ENCODE data around the gene AFM. TPM values are rescaled to one million over a fixed set of nuclear protein-coding genes. Genes with fewer than 3 reads are reported as not detected.

AFM gene
- total and polyA plus RNA-seq, 2 donors (not counting 1 experiment from before 2014, with no cell fraction given), result not detected

DNA sequence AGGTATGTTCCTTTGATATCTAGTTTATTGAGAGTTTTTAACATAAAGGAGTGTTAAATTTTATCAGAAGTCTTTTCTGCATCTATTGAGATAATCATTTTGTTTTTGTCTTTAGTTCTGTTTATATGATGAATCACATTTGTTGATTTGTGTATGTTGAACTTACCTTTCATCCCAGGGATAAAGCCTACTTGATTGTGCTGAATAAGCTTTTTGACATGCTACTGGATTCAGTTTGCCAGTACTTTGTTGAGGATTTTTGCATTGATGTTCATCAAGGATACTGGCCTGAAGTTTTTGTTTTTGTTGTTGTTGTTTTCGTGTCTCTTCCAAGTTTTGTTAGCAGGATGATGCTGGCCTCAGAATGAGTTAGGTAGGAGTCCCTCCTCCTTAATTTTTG lies 10.8 kb upstream of the AFM start:
- 63% methylated on average over 1 of the region's 1 CpG for WGBS (ENCODE audit: insufficient coverage)
- no peak for ATAC-seq (ENCODE audit: low read depth)
- Histone ChIP-seq H3K9me3 (ENCODE audit: control extremely low read depth in 1 of 3, control insufficient read depth in 2 of 3, insufficient read depth in 1 of 3, low read length in 2 of 3) (peaks cover 0 to 7% (median 3%) of the 10 kb centered on the region in 3 donors), H3K36me3 (replicated peaks in 1 of 2; ENCODE audit: control extremely low read depth in 1 of 2, control insufficient read depth in 1 of 2, extremely low read depth in 1 of 2, insufficient read depth in 2 of 2, low read length in 1 of 2) (no peaks in the 10 kb centered on the region), H2AFZ (ENCODE audit: insufficient read depth, low read depth, low read length, poor library complexity, severe bottlenecking) (no peak overlapping the region), H3K4me1 (ENCODE audit: control insufficient read depth in 2 of 2, insufficient read depth in 2 of 2, low read length in 2 of 2) (no peaks in the 10 kb centered on the region), H3K27ac (ENCODE audit: low read length in 2 of 2) (no peak overlapping the region), H3K4me2 (replicated peaks; ENCODE audit: low read depth, low read length, poor library complexity, severe bottlenecking) (no peak overlapping the region), H4K20me1 (ENCODE audit: control insufficient read depth, insufficient read depth, low read length, poor library complexity, severe bottlenecking) (no peaks in the 10 kb centered on the region), H3K9ac (ENCODE audit: low read length) (no peak overlapping the region), H3K4me3 (ENCODE audit: control extremely low read depth in 1 of 5, extremely low read depth in 1 of 5, insufficient read depth in 1 of 5, low read depth in 2 of 5, low read length in 4 of 5) (no peak overlapping the region), H3K79me2 (ENCODE audit: control insufficient read depth, insufficient read depth, low read length) (no peaks in the 10 kb centered on the region), H3K27me3 (replicated peaks in 1 of 4; ENCODE audit: control extremely low read depth in 1 of 4, control insufficient read depth in 3 of 4, insufficient read depth in 4 of 4, low read length in 3 of 4) (no peaks in the 10 kb centered on the region)
- TF ChIP-seq EZH2 (IDR thresholded peaks at IDR 0.05; ENCODE audit: borderline replicate concordance, insufficient read depth, low read depth, low read length, poor library complexity, severe bottlenecking), result no peak
- TF ChIP-seq, protein P1, sequence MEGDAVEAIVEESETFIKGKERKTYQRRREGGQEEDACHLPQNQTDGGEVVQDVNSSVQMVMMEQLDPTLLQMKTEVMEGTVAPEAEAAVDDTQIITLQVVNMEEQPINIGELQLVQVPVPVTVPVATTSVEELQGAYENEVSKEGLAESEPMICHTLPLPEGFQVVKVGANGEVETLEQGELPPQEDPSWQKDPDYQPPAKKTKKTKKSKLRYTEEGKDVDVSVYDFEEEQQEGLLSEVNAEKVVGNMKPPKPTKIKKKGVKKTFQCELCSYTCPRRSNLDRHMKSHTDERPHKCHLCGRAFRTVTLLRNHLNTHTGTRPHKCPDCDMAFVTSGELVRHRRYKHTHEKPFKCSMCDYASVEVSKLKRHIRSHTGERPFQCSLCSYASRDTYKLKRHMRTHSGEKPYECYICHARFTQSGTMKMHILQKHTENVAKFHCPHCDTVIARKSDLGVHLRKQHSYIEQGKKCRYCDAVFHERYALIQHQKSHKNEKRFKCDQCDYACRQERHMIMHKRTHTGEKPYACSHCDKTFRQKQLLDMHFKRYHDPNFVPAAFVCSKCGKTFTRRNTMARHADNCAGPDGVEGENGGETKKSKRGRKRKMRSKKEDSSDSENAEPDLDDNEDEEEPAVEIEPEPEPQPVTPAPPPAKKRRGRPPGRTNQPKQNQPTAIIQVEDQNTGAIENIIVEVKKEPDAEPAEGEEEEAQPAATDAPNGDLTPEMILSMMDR (IDR thresholded peaks at IDR 0.05), result no peak
- ChIA-PET POLR2A (no interaction called here), CTCF (no interaction called here)
- peaks cover 12% of the 10 kb centered on the region for H3K9me3 Mint-ChIP-seq (ENCODE audit: insufficient read depth)
- intact Hi-C loops (cut with micrococcal nuclease), result no loop called here
- DNase-seq, result no peak
- peaks cover 22% of the 10 kb centered on the region for H3K27me3 Mint-ChIP-seq
- H3K4me1 Mint-ChIP-seq, result no peaks in the 10 kb centered on the region
- no peak overlapping the region for H3K4me3 Mint-ChIP-seq
- H3K27ac Mint-ChIP-seq, result no peak overlapping the region

DNA sequence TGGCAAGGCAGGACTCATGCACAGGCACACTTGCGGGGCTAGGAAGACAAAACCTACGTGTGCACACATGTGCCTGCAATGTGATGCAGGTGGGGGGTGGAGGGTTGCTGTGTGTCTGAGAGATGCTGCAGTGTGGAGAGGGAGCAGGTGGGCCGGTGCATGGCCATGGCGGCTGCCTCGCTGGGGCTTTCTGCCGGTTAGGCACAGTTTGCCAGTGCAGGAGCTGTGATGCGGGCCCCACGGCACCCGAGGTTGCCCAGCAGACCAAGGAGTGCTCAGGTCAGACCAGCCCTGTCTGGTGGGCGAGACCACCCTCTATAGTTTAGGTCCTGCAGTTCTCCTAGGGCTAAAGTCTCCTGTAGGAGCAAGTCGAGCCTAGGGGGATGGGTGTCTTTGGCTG lies 4.4 kb upstream of the AFM start:
- Histone ChIP-seq H3K27ac (ENCODE audit: low read length in 2 of 2) (no peak overlapping the region), H3K79me2 (ENCODE audit: control insufficient read depth, insufficient read depth, low read length) (no peaks in the 10 kb centered on the region), H3K4me1 (ENCODE audit: control insufficient read depth in 2 of 2, insufficient read depth in 2 of 2, low read length in 2 of 2) (no peaks in the 10 kb centered on the region), H3K4me3 (ENCODE audit: control extremely low read depth in 1 of 5, extremely low read depth in 1 of 5, insufficient read depth in 1 of 5, low read depth in 2 of 5, low read length in 4 of 5) (no peak overlapping the region), H4K20me1 (ENCODE audit: control insufficient read depth, insufficient read depth, low read length, poor library complexity, severe bottlenecking) (no peaks in the 10 kb centered on the region), H3K27me3 (replicated peaks in 1 of 4; ENCODE audit: control extremely low read depth in 1 of 4, control insufficient read depth in 3 of 4, insufficient read depth in 4 of 4, low read length in 3 of 4) (no peaks in the 10 kb centered on the region), H3K9ac (ENCODE audit: low read length) (no peak overlapping the region), H3K36me3 (replicated peaks in 1 of 2; ENCODE audit: control extremely low read depth in 1 of 2, control insufficient read depth in 1 of 2, extremely low read depth in 1 of 2, insufficient read depth in 2 of 2, low read length in 1 of 2) (no peaks in the 10 kb centered on the region), H2AFZ (ENCODE audit: insufficient read depth, low read depth, low read length, poor library complexity, severe bottlenecking) (no peak overlapping the region), H3K4me2 (replicated peaks; ENCODE audit: low read depth, low read length, poor library complexity, severe bottlenecking) (no peak overlapping the region), H3K9me3 (ENCODE audit: control extremely low read depth in 1 of 3, control insufficient read depth in 2 of 3, insufficient read depth in 1 of 3, low read length in 2 of 3) (peaks cover 0 to 19% (median 3%) of the 10 kb centered on the region in 3 donors)
- Mint-ChIP-seq H3K27me3 (peaks cover 18% of the 10 kb centered on the region), H3K27ac (no peak overlapping the region), H3K4me3 (no peak overlapping the region), H3K4me1 (no peaks in the 10 kb centered on the region), H3K9me3 (ENCODE audit: insufficient read depth) (peaks cover 9% of the 10 kb centered on the region)
- TF ChIP-seq, protein P1 (IDR thresholded peaks at IDR 0.05), result no peak
- TF ChIP-seq EZH2 (IDR thresholded peaks at IDR 0.05; ENCODE audit: borderline replicate concordance, insufficient read depth, low read depth, low read length, poor library complexity, severe bottlenecking), result no peak
- ChIA-PET POLR2A (no interaction called here), CTCF (no interaction called here)
- DNase-seq (no peak), ATAC-seq (ENCODE audit: low read depth) (no peak)
- 85% methylated on average over 8 of the region's 11 CpGs for WGBS (ENCODE audit: insufficient coverage)
- intact Hi-C loops (cut with micrococcal nuclease), result no loop called here
